ENCODE results near the gene VSIG10L. TPM values are rescaled to one million over a fixed set of nuclear protein-coding genes. Genes with fewer than 3 reads are reported as not detected.

VSIG10L gene
- 1 to 10 TPM; 1.1 to 2.1 TPM for total RNA-seq

DNA sequence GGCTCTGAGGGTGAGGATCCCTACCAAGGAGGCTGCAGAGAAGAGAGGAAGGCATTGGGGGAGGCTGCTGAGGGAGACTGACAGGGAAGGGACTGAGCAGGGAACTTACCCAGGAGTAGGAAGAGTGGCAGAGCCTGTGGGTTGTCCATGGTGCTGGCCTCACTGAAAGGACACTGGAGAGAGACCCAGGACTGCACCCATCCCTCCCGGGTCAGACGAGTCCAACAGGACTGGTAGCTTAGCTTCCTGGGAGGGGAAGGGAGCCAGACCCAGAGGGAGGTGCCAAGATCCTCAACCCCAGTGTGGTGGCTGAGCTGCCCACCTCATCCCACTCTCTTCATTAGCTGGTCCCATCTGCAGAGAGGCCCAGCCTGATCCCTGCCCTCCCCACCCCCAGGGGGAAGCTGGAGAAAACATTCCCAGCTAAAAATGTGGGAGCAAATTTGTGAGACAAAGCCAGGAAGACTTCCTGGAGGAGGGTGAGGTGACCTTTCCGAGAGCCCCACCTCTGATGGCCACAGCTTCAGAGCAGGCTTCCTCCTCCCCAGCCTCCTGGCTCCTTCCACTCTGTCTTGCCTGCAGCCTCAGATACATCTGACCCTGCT is at the start of gene VSIG10L:
TSS of gene VSIG10L (minus strand) at position 164 of the 605 bp plus-strand sequence. CDS start at position 149, 15 bp downstream.
- TF ChIP-seq, protein P1, sequence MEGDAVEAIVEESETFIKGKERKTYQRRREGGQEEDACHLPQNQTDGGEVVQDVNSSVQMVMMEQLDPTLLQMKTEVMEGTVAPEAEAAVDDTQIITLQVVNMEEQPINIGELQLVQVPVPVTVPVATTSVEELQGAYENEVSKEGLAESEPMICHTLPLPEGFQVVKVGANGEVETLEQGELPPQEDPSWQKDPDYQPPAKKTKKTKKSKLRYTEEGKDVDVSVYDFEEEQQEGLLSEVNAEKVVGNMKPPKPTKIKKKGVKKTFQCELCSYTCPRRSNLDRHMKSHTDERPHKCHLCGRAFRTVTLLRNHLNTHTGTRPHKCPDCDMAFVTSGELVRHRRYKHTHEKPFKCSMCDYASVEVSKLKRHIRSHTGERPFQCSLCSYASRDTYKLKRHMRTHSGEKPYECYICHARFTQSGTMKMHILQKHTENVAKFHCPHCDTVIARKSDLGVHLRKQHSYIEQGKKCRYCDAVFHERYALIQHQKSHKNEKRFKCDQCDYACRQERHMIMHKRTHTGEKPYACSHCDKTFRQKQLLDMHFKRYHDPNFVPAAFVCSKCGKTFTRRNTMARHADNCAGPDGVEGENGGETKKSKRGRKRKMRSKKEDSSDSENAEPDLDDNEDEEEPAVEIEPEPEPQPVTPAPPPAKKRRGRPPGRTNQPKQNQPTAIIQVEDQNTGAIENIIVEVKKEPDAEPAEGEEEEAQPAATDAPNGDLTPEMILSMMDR (IDR thresholded peaks at IDR 0.05), result no peak
- no peaks in the 10 kb centered on the region for H3K36me3 ChIP-seq
- no peaks in the 10 kb centered on the region for H3K27me3 ChIP-seq
- DNase-seq, result no peak
- intact Hi-C loops (cut with DNase I), result no loop called here
- H3K27ac ChIP-seq, result no peak within 1 kb of the TSS
- H3K9ac ChIP-seq (ENCODE audit: low read depth in 2 of 2, low read length in 2 of 2), result no peak within 1 kb of the TSS
- H3K9me3 ChIP-seq, result no peaks in the 10 kb centered on the region
- H3K4me3 ChIP-seq, result no peak within 1 kb of the TSS
- H3K4me1 ChIP-seq, result peaks cover 4% of the 10 kb centered on the region

DNA sequence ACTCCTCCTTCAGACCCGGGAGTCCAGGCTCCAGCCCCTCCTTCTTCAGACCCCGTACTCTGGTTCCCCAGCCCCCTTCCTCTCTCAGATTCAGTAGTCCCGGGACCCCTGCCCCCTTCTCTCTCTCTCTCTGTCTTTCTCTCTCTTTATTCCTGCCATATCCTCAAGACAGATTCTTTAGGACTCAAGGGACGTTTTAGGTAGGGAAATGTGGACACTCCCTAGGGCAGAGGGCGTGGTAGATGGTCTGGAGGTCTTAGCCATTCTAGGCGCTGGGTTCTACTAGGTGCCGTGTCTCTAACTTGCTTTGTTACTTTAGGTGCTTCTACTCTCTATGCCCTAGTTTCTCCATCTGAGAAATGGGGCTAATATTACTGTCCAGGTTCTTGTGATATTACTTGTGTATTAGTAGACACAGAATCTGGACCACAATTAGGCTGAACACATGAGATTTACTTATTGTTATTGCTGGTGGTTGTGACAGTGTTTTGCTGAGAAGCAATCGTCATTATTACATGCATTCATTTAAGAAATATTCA is 49.2 kb upstream of the VSIG10L start:
- Histone ChIP-seq H3K27me3 (no peaks in the 10 kb centered on the region), H3K36me3 (no peaks in the 10 kb centered on the region), H3K4me1 (peaks cover 6% of the 10 kb centered on the region), H3K27ac (no peak overlapping the region), H3K9me3 (no peaks in the 10 kb centered on the region), H3K4me3 (no peak overlapping the region), H3K9ac (ENCODE audit: low read depth in 2 of 2, low read length in 2 of 2) (no peak overlapping the region)
- no peak for DNase-seq
- TF ChIP-seq, protein P1 (IDR thresholded peaks at IDR 0.05), result no peak
- intact Hi-C loops (cut with DNase I), result no loop called here

DNA sequence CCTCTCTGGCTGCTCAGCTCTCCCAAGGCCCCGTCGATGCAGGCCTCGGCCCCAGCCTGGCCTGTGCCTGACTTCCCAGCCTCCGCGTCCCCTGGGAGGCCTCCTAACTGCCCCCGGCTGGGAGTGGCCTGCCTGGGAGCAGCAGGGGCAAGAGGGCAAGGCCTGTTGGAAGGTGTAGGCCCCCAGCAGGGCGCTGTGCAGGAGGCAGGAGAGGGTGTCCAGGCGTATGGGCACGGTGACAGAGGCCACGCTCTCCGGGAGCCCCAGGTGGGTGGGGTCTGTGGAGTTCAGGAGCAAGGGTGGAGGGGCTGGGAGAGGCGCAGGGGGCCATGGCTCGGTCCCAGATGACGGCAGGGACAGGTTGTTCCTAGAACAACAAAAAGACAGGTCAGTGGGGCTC is 47.2 kb upstream of the VSIG10L start:
- H3K27ac ChIP-seq, result no peak overlapping the region
- DNase-seq, result no peak

DNA sequence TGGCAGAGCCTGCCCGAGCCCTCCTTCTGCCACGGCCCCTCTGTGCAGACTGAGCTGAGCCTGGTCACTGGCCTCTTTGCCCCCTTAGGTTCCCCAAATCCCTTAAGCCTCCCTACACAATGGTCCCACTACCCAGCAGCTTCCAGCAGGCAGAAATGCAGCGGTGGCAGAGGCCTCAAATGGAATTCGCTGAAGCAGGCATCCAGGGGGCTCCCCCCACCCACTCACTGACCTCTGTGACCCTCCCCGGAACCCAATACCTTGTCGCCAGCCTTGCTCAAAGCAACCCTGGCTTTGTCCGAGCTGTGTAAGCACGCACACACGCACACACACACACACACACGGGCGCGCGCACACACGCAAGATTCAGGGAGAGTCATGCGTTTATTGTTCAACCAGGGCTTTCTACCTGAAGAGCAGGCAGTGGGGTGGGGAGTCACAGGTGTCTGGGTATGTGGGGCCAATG is 46.0 kb upstream of the VSIG10L start, which contains the start of gene LIM2:
TSS of gene LIM2 (minus strand) at position 51 of the 466 bp plus-strand sequence. CDS start 531 bp downstream, outside the sequence.
- Histone ChIP-seq H3K36me3 (no peaks in the 10 kb centered on the region), H3K4me1 (no peaks in the 10 kb centered on the region), H3K27ac (no peak within 1 kb of the TSS), H3K9me3 (no peaks in the 10 kb centered on the region), H3K9ac (ENCODE audit: low read depth in 2 of 2, low read length in 2 of 2) (no peak within 1 kb of the TSS), H3K4me3 (no peak within 1 kb of the TSS), H3K27me3 (no peaks in the 10 kb centered on the region)
- TF ChIP-seq, protein P1 (IDR thresholded peaks at IDR 0.05), result no peak
- intact Hi-C loops (cut with DNase I), result no loop called here
- no peak for DNase-seq

More for the DNA sequence above, 47.2 kb upstream of the VSIG10L start:
- Histone ChIP-seq H3K9ac (ENCODE audit: low read depth in 2 of 2, low read length in 2 of 2) (no peak overlapping the region), H3K9me3 (no peaks in the 10 kb centered on the region), H3K4me3 (no peak overlapping the region), H3K4me1 (no peaks in the 10 kb centered on the region), H3K36me3 (no peaks in the 10 kb centered on the region), H3K27me3 (no peaks in the 10 kb centered on the region)
- TF ChIP-seq, protein P1 (IDR thresholded peaks at IDR 0.05), result no peak
- intact Hi-C loops (cut with DNase I), result no loop called here

DNA sequence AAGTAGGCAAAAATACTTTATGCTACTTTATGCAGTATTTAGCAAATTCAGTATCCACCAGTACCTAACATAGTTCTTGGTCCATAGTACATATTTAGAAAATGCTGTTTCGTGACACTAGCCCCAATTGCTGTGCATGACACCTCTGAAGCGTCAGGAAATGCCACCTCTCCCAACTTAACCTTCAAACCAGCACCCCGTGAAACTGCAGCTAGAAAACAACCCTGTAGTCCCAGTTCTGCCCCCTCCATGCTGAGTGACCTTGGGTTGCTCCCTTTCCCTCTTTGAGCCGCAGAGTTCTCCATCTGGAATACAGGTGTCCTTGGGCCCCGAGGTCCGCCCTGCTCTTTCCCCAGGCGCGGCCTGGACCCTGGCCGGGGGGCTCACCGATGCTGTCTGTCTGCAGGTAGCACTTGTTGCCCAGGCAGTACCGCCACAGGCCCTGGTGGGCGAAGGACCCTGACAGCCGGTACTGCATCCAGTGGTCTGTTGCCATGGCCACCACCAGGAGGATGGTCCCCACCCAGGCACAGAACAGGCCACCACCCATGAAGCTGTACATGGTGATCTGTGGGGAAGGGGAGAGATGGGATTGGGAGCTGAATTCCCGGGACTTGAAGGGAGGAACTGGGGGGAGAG is 45.1 kb upstream of the VSIG10L start:
- no peak overlapping the region for H3K9ac ChIP-seq (ENCODE audit: low read depth in 2 of 2, low read length in 2 of 2)
- intact Hi-C loops (cut with DNase I), result no loop called here
- TF ChIP-seq, protein P1 (IDR thresholded peaks at IDR 0.05), result no peak
- no peaks in the 10 kb centered on the region for H3K27me3 ChIP-seq
- no peaks in the 10 kb centered on the region for H3K36me3 ChIP-seq
- H3K4me1 ChIP-seq, result no peaks in the 10 kb centered on the region
- DNase-seq, result no peak
- H3K27ac ChIP-seq, result no peak overlapping the region
- no peaks in the 10 kb centered on the region for H3K9me3 ChIP-seq
- no peak overlapping the region for H3K4me3 ChIP-seq

Data from colonic mucosa (tissue), 4 donors.